ENCODE measurements around the gene RXRA.

RXRA gene

DNA sequence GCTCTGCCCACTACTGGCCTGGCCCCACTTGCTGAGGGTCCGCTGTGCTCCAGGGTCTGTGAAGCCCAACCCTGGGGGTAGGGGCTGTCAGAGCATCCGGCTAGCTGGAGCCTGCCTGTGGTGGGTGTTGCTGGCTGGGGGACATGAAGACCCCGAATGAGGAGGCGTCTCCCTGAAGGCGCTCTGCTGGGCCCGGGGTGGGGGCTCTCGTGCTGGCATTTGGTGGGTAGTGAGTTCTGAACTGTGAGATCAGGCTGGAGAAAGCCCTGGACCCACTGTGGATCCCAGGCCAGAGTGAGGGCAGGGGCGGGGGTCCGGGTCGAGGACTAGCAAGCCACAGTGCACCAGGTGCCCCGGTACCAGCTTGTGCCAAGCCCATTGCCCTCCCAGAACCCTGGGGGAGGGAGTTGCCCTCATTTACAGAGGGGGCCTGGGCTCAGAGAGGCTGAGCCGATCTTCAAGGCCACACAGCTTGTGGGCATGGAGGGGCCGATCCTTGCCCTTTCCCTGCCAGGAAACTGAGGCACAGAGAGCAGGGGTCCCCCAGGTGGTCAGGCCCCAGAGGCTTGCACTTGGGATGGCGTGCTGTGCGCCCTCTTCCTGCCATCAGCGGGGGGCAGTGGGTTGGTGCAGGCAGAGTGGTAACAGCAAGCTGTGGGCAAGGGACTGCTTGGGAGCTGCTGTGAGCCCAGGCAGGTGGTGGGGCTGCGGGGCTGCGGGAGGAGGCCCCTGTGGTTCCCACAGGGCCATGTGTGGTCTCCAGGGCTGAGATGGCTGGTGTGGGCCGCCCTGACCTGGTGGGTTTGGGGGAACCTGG, 15.9 kb downstream of the RXRA start:
- no peak for TF ChIP-seq ZFX (IDR thresholded peaks at IDR 0.05; ENCODE audit: borderline replicate concordance)
- TF ChIP-seq, protein P1, sequence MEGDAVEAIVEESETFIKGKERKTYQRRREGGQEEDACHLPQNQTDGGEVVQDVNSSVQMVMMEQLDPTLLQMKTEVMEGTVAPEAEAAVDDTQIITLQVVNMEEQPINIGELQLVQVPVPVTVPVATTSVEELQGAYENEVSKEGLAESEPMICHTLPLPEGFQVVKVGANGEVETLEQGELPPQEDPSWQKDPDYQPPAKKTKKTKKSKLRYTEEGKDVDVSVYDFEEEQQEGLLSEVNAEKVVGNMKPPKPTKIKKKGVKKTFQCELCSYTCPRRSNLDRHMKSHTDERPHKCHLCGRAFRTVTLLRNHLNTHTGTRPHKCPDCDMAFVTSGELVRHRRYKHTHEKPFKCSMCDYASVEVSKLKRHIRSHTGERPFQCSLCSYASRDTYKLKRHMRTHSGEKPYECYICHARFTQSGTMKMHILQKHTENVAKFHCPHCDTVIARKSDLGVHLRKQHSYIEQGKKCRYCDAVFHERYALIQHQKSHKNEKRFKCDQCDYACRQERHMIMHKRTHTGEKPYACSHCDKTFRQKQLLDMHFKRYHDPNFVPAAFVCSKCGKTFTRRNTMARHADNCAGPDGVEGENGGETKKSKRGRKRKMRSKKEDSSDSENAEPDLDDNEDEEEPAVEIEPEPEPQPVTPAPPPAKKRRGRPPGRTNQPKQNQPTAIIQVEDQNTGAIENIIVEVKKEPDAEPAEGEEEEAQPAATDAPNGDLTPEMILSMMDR (IDR thresholded peaks at IDR 0.05) = no peak
- H3K27ac ChIP-seq = no peak overlapping the region

DNA sequence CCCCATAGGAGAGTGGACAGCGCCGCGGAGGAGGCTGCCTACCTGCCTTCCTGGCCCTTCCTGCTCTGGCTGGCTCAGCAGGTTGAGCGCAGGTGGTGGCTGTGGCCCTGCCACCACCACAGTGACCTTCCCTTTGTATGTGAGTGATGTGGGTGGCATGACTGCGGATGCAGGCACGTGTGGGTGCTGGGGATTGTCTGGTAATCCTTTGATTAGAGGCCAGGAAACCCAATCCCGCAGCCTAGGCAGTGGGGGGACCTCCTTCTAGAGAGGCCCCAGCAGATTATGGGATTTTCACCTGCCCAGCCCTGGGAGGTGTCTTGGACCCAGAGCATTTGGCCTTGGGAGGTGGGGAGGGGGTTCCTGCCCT, 16.5 kb downstream of the RXRA start:
- H3K27ac ChIP-seq = no peak overlapping the region
- TF ChIP-seq, protein P1 (IDR thresholded peaks at IDR 0.05) = no peak
- TF ChIP-seq ZFX (IDR thresholded peaks at IDR 0.05; ENCODE audit: borderline replicate concordance) = no peak

DNA sequence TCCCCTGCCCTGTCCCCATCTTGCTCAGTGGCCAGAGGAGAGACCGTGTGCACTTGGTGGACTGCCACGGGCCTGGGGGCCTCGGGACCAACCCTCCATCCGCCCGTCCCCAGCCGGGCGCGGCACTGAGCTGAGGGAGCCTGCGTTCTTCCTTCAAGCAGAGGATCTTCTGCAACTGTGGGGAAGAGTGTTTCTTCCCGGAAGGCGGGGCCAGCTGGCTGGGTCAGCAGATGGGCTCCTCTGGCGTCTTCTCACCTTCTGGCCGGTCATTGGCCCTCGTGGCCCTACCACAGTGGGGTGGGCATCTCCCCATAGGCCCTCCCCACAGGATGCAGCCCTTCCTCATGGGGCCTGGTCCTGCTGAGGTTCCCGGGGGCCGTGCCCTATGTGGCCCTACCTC, 17.4 kb downstream of the RXRA start:
- H3K27ac ChIP-seq = no peak overlapping the region

DNA sequence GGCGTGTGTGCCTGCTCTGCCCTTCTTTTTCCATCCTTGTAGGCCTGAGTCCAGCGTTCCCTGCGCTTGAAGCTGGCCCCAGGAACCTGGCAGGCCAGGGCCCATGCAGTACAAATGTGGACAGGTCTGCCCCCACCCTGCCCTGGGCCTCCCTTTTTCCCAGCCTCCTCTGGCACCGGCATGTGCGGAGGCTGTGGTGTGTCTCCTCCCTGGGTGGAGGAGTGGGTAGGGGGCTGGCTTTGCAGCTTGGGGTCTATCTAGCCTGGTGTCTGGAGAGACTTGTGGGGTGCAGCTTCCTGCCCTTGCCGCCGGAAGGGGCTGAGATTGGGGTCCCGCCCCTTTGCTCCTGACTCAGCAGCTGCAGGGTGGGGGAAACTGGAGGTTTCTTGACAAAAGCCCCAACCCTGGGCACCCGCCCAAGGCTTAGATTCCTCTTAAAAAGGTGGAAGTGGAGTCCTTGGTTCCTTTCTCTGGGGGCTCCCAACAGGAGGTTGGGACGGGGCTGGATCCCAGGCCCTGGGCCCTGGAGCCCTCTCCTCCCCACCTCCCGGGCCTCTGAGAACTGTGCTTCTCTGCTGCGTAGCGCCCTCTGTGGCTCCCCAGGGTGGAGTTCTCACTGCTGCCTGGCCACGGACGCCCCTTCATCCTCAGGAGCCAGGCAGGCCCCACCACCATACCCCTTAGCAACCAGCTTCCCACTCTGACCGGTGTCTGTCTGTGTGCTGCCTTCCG, 18.0 kb downstream of the RXRA start:
- TF ChIP-seq ZFX (IDR thresholded peaks at IDR 0.05; ENCODE audit: borderline replicate concordance) = no peak
- TF ChIP-seq, protein P1 (IDR thresholded peaks at IDR 0.05) = no peak
- H3K27ac ChIP-seq = no peak overlapping the region

More for the DNA sequence above, 17.4 kb downstream of the RXRA start:
- no peak for TF ChIP-seq ZFX (IDR thresholded peaks at IDR 0.05; ENCODE audit: borderline replicate concordance)
- TF ChIP-seq, protein P1 (IDR thresholded peaks at IDR 0.05) = no peak

DNA sequence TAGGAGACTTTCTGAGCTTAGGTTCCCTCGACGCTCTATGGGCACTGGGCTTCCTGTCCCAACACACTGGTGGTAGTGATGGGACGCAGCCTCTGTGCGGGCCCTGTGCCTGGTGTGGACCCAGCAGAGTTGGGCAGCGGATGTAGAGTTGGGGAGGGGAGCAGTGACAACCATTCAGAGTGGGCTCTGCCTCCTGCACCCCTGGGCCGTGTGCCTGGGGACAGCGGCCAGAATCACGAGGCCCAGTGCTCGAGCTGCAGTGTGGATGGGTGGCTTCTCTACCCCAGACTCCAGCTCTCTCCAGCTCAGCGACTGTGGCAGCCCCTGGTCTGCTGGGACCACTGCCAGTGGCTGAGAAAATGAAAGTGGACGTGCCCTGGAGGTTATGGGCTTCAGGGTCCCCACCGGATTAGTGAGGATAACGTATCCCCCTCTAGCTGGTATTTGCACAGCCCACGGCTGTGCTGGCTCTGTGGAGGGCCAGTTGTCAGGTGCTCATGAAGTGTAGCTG, 18.6 kb downstream of the RXRA start:
- H3K27ac ChIP-seq = no peak overlapping the region
- TF ChIP-seq ZFX (IDR thresholded peaks at IDR 0.05; ENCODE audit: borderline replicate concordance) = no peak
- TF ChIP-seq, protein P1 (IDR thresholded peaks at IDR 0.05) = no peak

DNA sequence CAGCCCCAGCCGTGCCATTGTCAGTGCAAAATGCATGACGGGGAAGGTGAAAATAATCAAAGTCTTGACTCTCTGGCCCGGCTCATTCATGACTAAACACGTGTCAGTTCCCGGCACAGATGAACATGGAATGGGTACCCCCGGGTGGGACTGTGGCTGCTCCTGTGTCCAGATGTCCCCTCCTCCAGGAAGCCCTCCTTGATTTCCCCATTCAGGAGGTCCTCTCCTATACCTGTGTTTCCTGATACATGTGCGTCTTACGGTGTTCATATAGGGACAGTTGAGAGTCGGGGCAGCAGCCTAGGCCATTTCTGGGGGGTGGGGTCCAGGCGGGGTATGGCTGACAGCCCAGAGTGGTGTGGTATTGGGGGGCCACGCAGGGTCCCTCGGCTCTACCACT, 19.5 kb downstream of the RXRA start:
- no peak overlapping the region for H3K27ac ChIP-seq
- TF ChIP-seq, protein P1 (IDR thresholded peaks at IDR 0.05) = no peak
- no peak for TF ChIP-seq ZFX (IDR thresholded peaks at IDR 0.05; ENCODE audit: borderline replicate concordance)

DNA sequence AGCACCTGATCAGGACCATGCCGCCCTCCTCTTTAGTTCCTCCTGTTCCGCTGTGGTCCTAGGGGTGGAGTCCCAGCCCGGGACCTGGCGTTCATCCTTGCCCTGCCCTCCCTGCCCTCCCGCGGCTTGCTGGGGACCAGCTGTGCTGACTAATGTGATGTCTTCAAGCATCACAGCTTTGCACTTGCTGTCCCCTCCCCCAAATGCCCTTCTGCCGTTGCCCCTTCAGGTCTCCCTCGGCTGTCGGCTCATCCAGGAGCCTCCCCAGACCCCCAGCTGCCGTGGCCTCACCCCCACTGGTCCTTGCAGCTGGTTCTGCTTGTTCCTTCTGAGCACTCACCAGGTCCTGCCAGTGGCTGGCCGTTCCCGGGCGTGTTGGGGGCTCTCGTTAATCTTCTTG, 19.9 kb downstream of the RXRA start:
- TF ChIP-seq, protein P1 (IDR thresholded peaks at IDR 0.05) = no peak
- TF ChIP-seq ZFX (IDR thresholded peaks at IDR 0.05; ENCODE audit: borderline replicate concordance) = no peak

More for the DNA sequence above, 19.9 kb downstream of the RXRA start:
- no peak overlapping the region for H3K27ac ChIP-seq

All from 22Rv1 (cell line).